SW480 (cell line): ENCODE data around the gene TMEM190.

Experiments
- DNase-seq: peaks from one replicate; pipeline ENCODE4 v3.0.0-alpha.2; 2016; ENCODE audit warnings: low spot score

TMEM190 gene

GRCh38 chr19:55423225-55424005 is 46.8 kb downstream of the TMEM190 start:
- no peak for DNase-seq

DNA sequence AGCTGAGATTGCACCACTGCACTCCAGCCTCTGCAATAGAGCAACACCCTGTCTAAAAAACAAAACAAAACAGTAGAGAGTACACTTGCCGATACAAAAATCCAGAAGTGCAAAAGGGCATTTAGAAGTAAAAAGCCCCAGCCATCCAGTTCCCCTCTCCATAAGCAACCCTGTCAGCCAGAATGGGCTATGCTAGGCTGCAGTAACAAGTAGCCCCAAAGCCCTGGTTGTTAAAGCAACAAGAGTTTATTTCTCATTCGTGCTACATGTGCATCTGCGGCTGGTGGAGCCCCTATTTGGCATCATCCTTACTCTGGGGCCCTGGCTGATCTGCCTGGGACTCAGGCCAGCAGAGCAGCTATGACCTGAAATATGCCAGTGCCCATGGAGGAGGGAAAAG is 47.9 kb downstream of the TMEM190 start:
- no peak for DNase-seq

DNA sequence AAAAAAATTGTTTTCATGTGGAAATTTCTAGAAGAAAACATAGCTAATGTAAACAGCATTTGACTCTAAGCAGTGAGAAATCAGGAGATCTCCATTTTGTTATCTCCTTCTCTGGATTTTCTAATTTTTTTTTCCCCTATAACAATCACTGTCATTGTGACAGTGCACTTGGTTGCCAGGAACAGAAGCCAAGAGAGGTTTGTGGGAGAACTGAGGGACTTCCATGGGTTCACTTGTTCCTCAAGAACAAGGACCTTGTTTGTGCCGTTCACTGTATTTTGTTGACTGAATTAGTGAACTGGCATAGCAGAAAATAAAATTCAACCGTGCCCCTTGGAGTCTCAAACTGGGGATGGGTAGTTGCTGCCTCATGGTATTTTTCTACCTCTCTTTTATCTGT is 49.4 kb downstream of the TMEM190 start:
- no peak for DNase-seq
